ENCODE data around the gene IRF2BPL. TPM values are rescaled to one million over a fixed set of nuclear protein-coding genes. Genes with fewer than 3 reads are reported as not detected.

The IRF2BPL gene
- total and polyA plus RNA-seq, 2 of the 8 experiments (the other 6 are each of a cell fraction or from before 2014, with no cell fraction given), result 18.8 to 57.0 TPM

GRCh38 chr14:77024171-77024691 is 4.3 kb downstream of the IRF2BPL start:
- FAIRE-seq, result peak; percentile 45
- H3K27me3 ChIP-seq (replicated peaks in 1 of 4; ENCODE audit: control insufficient read depth in 3 of 4, extremely low read depth in 1 of 4, insufficient read depth in 3 of 4, low read length in 3 of 4), result peaks cover 0 to 5% (median 3%) of the 10 kb centered on the region in 4 experiments; a peak in 5 of 7 replicates
- H3K9ac ChIP-seq (replicated peaks in 1 of 4; ENCODE audit: extremely low read depth in 1 of 4, low read depth in 3 of 4, low read length in 3 of 4), result peak overlapping the region in 3 of 4 experiments; percentile 3 to 81 (median 27); a peak in 3 of 7 replicates
- H2BK120ac ChIP-seq (replicated peaks; ENCODE audit: low read depth, low read length), result peak overlapping the region; percentile 68
- H3K27ac ChIP-seq (ENCODE audit: low read depth, low read length), result peak overlapping the region; percentile 49
- peak overlapping the region; percentile 4 for H3K4ac ChIP-seq (replicated peaks; ENCODE audit: insufficient read length, low read depth, low read length)
- H3K4me1 ChIP-seq (replicated peaks in 1 of 4; ENCODE audit: control insufficient read depth in 3 of 4, insufficient read depth in 4 of 4, low read length in 3 of 4), result peaks cover 13 to 27% (median 19%) of the 10 kb centered on the region in 4 experiments
- H3K9me3 ChIP-seq (ENCODE audit: insufficient read depth in 2 of 2, low read depth in 1 of 2, low read length in 1 of 2), result no peaks in the 10 kb centered on the region
- H2BK12ac ChIP-seq (ENCODE audit: low read depth, low read length), result peak overlapping the region; percentile 56; the same call in 1 of the 2 replicates
- H2BK15ac ChIP-seq (ENCODE audit: low read length), result no peak overlapping the region
- H2BK20ac ChIP-seq (ENCODE audit: low read length), result peak overlapping the region; percentile 93; the same call in 1 of the 2 replicates
- no peak overlapping the region for H4K5ac ChIP-seq (ENCODE audit: insufficient read length, low read depth, low read length)
- no peak overlapping the region for H2AFZ ChIP-seq (ENCODE audit: low read length)
- peaks cover 2% of the 10 kb centered on the region; the same call in 1 of the 2 replicates for H3K79me1 ChIP-seq (ENCODE audit: low read depth, low read length)
- H3K36me3 ChIP-seq (ENCODE audit: control insufficient read depth in 2 of 4, insufficient read depth in 4 of 4, low read length in 3 of 4), result peaks cover 0 to 18% (median 3%) of the 10 kb centered on the region in 4 experiments; a peak in 1 of 8 replicates
- peak overlapping the region; percentile 31 to 86 (median 46); a peak in 6 of 8 replicates for H3K4me3 ChIP-seq (ENCODE audit: extremely low read depth in 1 of 4, insufficient read depth in 2 of 4, low read depth in 3 of 4, low read length in 4 of 4)
- no peak overlapping the region for H3K23ac ChIP-seq (ENCODE audit: insufficient read length)
- ChIA-PET CTCF (ENCODE audit: partially characterized antibody) (interaction anchor here (0.6 to 25.2 kb wide), 28 partner anchors 8 to 151 kb away, joined by 3 to 280 read pairs (median 8); no protein-coding TSS in a partner anchor), POLR2A (ENCODE audit: partially characterized antibody) (interaction anchor here (0.7 to 10.9 kb wide), 16 partner anchors 9 to 115 kb away, joined by 3 to 92 read pairs (median 5); no protein-coding TSS in a partner anchor)
- H3K23me2 ChIP-seq (ENCODE audit: low read depth, low read length), result peaks cover 21% of the 10 kb centered on the region
- peak overlapping the region; percentile 29 for H2BK5ac ChIP-seq (ENCODE audit: low read depth, low read length)
- 4% methylated on average over 16 of the region's 16 CpGs; no CpG with 5 or more reads in 1 of the 2 experiments for WGBS, 2 experiments (ENCODE audit: extremely low coverage in 1 of 2, insufficient coverage in 1 of 2, insufficient read length in 1 of 2, insufficient replicate concordance in 2 of 2, low coverage in 1 of 2, low lambda C conversion rate in 2 of 2, missing lambda C conversion rate in 1 of 2)
- peak in 1 of 2 experiments; percentile 85 for DNase-seq (ENCODE audit: low read depth in 1 of 2, low spot score in 2 of 2)
- no peak overlapping the region for H4K91ac ChIP-seq (replicated peaks; ENCODE audit: insufficient read length, low read length)
- H3K4me2 ChIP-seq (ENCODE audit: insufficient read depth in 1 of 2, low read depth in 2 of 2, low read length in 2 of 2), result peak overlapping the region; percentile 68 to 97
- no peak overlapping the region for H3K56ac ChIP-seq (replicated peaks; ENCODE audit: insufficient read length, low read depth, low read length)
- no peak overlapping the region for H2AK5ac ChIP-seq (ENCODE audit: low read depth, low read length)
- no peak overlapping the region for H3K14ac ChIP-seq (ENCODE audit: insufficient read length)
- 0 out of 2 replicates have a peak overlapping the region, but pooled peaks have one; percentile 16 for H4K8ac ChIP-seq (ENCODE audit: extremely low read depth, insufficient read depth, low read length)
- H3K79me2 ChIP-seq (ENCODE audit: control insufficient read depth in 1 of 2, insufficient read depth in 2 of 2, low read length in 2 of 2), result peaks cover 12 to 34% of the 10 kb centered on the region in 2 experiments
- H4K20me1 ChIP-seq (replicated peaks in 1 of 2; ENCODE audit: control insufficient read depth in 1 of 2, insufficient read depth in 2 of 2, low read length in 2 of 2), result peaks cover 5 to 14% of the 10 kb centered on the region in 2 experiments
- no peak overlapping the region; the same call in 1 of the 2 replicates for H3K18ac ChIP-seq (ENCODE audit: extremely low read depth, low read length)
- no peak for TF ChIP-seq ZNF274 (IDR thresholded peaks at IDR 0.05; ENCODE audit: borderline replicate concordance, extremely low read depth, low read length)
- TF ChIP-seq SP1 (IDR thresholded peaks at IDR 0.05; ENCODE audit: low read depth, low read length), result peak; percentile 73
- TF ChIP-seq, protein P1, sequence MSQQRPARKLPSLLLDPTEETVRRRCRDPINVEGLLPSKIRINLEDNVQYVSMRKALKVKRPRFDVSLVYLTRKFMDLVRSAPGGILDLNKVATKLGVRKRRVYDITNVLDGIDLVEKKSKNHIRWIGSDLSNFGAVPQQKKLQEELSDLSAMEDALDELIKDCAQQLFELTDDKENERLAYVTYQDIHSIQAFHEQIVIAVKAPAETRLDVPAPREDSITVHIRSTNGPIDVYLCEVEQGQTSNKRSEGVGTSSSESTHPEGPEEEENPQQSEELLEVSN (IDR thresholded peaks at IDR 0.05), result 0 out of 2 replicates have a peak, but pooled peaks have one; percentile 21
- peak; percentile 99 for TF ChIP-seq MAFK (IDR thresholded peaks at IDR 0.05; ENCODE audit: low read depth, low read length)
- TF ChIP-seq SIRT6 (IDR thresholded peaks at IDR 0.05; ENCODE audit: low read length), result no peak
- peak; percentile 84 for TF ChIP-seq TCF12 (IDR thresholded peaks at IDR 0.05; ENCODE audit: low read depth, low read length)
- TF ChIP-seq KDM5A (IDR thresholded peaks at IDR 0.05; ENCODE audit: low read length), result no peak
- TF ChIP-seq ATF3 (IDR thresholded peaks at IDR 0.05; ENCODE audit: insufficient read depth, low read depth, low read length), result no peak
- TF ChIP-seq HDAC2 (IDR thresholded peaks at IDR 0.05; ENCODE audit: borderline replicate concordance in 1 of 2, low read depth in 2 of 2, low read length in 2 of 2), result peak in 1 of 2 experiments; percentile 76; a peak in 1 of 4 replicates
- peak; percentile 91; a peak in 3 of 4 replicates for TF ChIP-seq SIN3A (conservative IDR thresholded peaks at IDR 0.05 in 1 of 2, IDR thresholded peaks at IDR 0.05 in 1 of 2; ENCODE audit: low read depth in 1 of 2, low read length in 2 of 2)
